WERI-Rb-1 (cell line): Measurements from ENCODE around the gene RPS14.

ENCODE experiments used
- DNase-seq: peaks from one replicate; pipeline ENCODE4 v3.0.0-alpha.2; 2020
- H3K27ac ChIP-seq: fragments of 250-450 bp; sonication (Bioruptor Pico); 2 replicates; pipeline ENCODE4 v1.5.1; 2020; ENCODE audit warnings: mild to moderate bottlenecking, moderate library complexity
- H3K27me3 ChIP-seq: fragments of 250-450 bp; sonication (Bioruptor Pico); 2 replicates; pipeline ENCODE4 v1.5.1; 2021; ENCODE audit warnings: mild to moderate bottlenecking, low read depth, moderate library complexity; ENCODE audit not compliant: insufficient read depth, severe bottlenecking
- H3K36me3 ChIP-seq: fragments of 250-450 bp; sonication (Bioruptor Pico); 2 replicates; pipeline ENCODE4 v1.5.1; 2020; ENCODE audit warnings: mild to moderate bottlenecking, moderate library complexity
- H3K4me3 ChIP-seq: 2 replicates; pipeline ENCODE4 v1.5.1; 2011; ENCODE audit warnings: low read depth, mild to moderate bottlenecking, control low read depth, low read length
- H3K9me3 ChIP-seq: fragments of 250-450 bp; sonication (Bioruptor Pico); 2 replicates; pipeline ENCODE4 v1.5.1; 2021; ENCODE audit warnings: mild to moderate bottlenecking, moderate library complexity; ENCODE audit not compliant: severe bottlenecking
- CTCF ChIP-seq: IDR thresholded peaks from 2 replicates; pipeline ENCODE4 v1.5.1; 2011; ENCODE audit warnings: low read depth, mild to moderate bottlenecking, control low read depth, inconsistent platforms, low read length

RPS14 gene

GRCh38 chr5:150496534-150496933, 47.0 kb upstream of the RPS14 start:
- Histone ChIP-seq H3K27ac (no peak overlapping the region), H3K4me3 (no peak overlapping the region), H3K27me3 (no peaks in the 10 kb centered on the region), H3K36me3 (peaks cover 28% of the 10 kb centered on the region), H3K9me3 (no peaks in the 10 kb centered on the region)
- no peak for TF ChIP-seq CTCF
- DNase-seq = no peak

- no peaks in the 10 kb centered on the region for H3K9me3 ChIP-seq
- no peak overlapping the region for H3K4me3 ChIP-seq
- TF ChIP-seq CTCF = no peak
- H3K27me3 ChIP-seq = no peaks in the 10 kb centered on the region
- H3K27ac ChIP-seq = no peak overlapping the region
- H3K36me3 ChIP-seq = peaks cover 27% of the 10 kb centered on the region
- no peak for DNase-seq
Observed at GRCh38 chr5:150496098-150496497, 46.6 kb upstream of the RPS14 start.

- TF ChIP-seq CTCF = no peak
- H3K9me3 ChIP-seq = no peaks in the 10 kb centered on the region
- peak overlapping the region; percentile 74 for H3K27ac ChIP-seq
- H3K27me3 ChIP-seq = no peaks in the 10 kb centered on the region
- peak; percentile 48 for DNase-seq
- no peak overlapping the region for H3K4me3 ChIP-seq
- H3K36me3 ChIP-seq = peaks cover 27% of the 10 kb centered on the region
Observed at GRCh38 chr5:150492621-150493020, 43.1 kb upstream of the RPS14 start.

GRCh38 chr5:150491876-150492275, 42.3 kb upstream of the RPS14 start:
- TF ChIP-seq CTCF = no peak
- peak; percentile 56 for DNase-seq
- peak overlapping the region; percentile 74 for H3K27ac ChIP-seq
- peaks cover 30% of the 10 kb centered on the region for H3K36me3 ChIP-seq
- H3K4me3 ChIP-seq = no peak overlapping the region
- no peaks in the 10 kb centered on the region for H3K9me3 ChIP-seq
- H3K27me3 ChIP-seq = no peaks in the 10 kb centered on the region

GRCh38 chr5:150490754-150491153, 41.2 kb upstream of the RPS14 start:
- no peak for DNase-seq
- Histone ChIP-seq H3K4me3 (no peak overlapping the region), H3K9me3 (no peaks in the 10 kb centered on the region), H3K27me3 (no peaks in the 10 kb centered on the region), H3K36me3 (peaks cover 26% of the 10 kb centered on the region), H3K27ac (peak overlapping the region; percentile 74)
- no peak for TF ChIP-seq CTCF

- Histone ChIP-seq H3K27ac (no peak overlapping the region; the same call in 1 of the 2 replicates), H3K36me3 (peaks cover 26% of the 10 kb centered on the region), H3K27me3 (no peaks in the 10 kb centered on the region), H3K4me3 (no peak overlapping the region), H3K9me3 (no peaks in the 10 kb centered on the region)
- TF ChIP-seq CTCF = no peak
- DNase-seq = no peak
Observed at GRCh38 chr5:150490296-150490669, 40.7 kb upstream of the RPS14 start.
